OCI-LY3 (cell line): Measurements from ENCODE around the gene SUMF1.

ENCODE experiments used
- H2AFZ ChIP-seq: fragments of 200-600, 300-600 bp; shearing (Covaris generic); 2 replicates; pipeline ENCODE4 v1.6.0; 2014; ENCODE audit warnings: antibody characterized with exemption, low read depth, low read length
- H3K27ac ChIP-seq: fragments of 200-600, 300-600 bp; sonication (generic); 2 replicates; pipeline ENCODE4 v1.5.1; 2014; ENCODE audit warnings: mild to moderate bottlenecking, low read length, moderate library complexity, mixed read lengths
- H3K27me3 ChIP-seq: fragments of 200-600, 300-600 bp; sonication (generic); 2 replicates; pipeline ENCODE4 v1.6.1; 2014; ENCODE audit warnings: low read depth, low read length, mixed read lengths
- H3K36me3 ChIP-seq: fragments of 200-600, 300-600 bp; sonication (generic); replicated peaks from 2 replicates; pipeline ENCODE3; 2014; ENCODE audit warnings: low read depth, low read length, mixed read lengths
- H3K4me1 ChIP-seq: fragments of 300-600, 200-600 bp; sonication (generic); 2 replicates; pipeline ENCODE4 v1.6.1; 2014; ENCODE audit warnings: low read length, mixed read lengths
- H3K4me2 ChIP-seq: fragments of 200-600, 300-600 bp; sonication (generic); 2 replicates; pipeline ENCODE4 v1.6.1; 2014; ENCODE audit warnings: low read length, mixed read lengths
- H3K4me3 ChIP-seq: fragments of 300-600, 200-600 bp; sonication (generic); 2 replicates; pipeline ENCODE4 v1.5.1; 2014; ENCODE audit warnings: antibody characterized with exemption, mild to moderate bottlenecking, low read length, moderate library complexity
- H3K79me2 ChIP-seq: fragments of 300-600, 200-600 bp; shearing (Covaris generic); 2 replicates; pipeline ENCODE4 v1.6.1; 2014; ENCODE audit warnings: mild to moderate bottlenecking, low read length, mixed read lengths
- H3K9ac ChIP-seq: fragments of 300-600, 200-600 bp; shearing (Covaris generic); 2 replicates; pipeline ENCODE4 v1.6.0; 2014; ENCODE audit warnings: mild to moderate bottlenecking, low read length, moderate library complexity
- H3K9me3 ChIP-seq: fragments of 200-600, 300-600 bp; shearing (Covaris generic); 2 replicates; pipeline ENCODE4 v1.6.1; 2014; ENCODE audit warnings: low read length, mixed read lengths; ENCODE audit not compliant: insufficient read depth
- H4K20me1 ChIP-seq: fragments of 200-600, 300-600 bp; sonication (generic); 2 replicates; pipeline ENCODE4 v1.6.1; 2016; ENCODE audit warnings: low read length, mixed read lengths; ENCODE audit not compliant: insufficient read depth
- CTCF ChIP-seq: fragments of 200-600, 300-600 bp; sonication (generic); IDR thresholded peaks from 2 replicates; pipeline ENCODE4 v1.5.1; 2014; ENCODE audit warnings: antibody characterized with exemption, low read length, low read depth
- EZH2phosphoT487 ChIP-seq: fragments of 200-600 bp; shearing (Covaris generic); IDR thresholded peaks from 2 replicates; pipeline ENCODE4 v1.6.1; 2018; ENCODE audit warnings: antibody characterized with exemption, mixed run types, low read depth

The SUMF1 gene

DNA sequence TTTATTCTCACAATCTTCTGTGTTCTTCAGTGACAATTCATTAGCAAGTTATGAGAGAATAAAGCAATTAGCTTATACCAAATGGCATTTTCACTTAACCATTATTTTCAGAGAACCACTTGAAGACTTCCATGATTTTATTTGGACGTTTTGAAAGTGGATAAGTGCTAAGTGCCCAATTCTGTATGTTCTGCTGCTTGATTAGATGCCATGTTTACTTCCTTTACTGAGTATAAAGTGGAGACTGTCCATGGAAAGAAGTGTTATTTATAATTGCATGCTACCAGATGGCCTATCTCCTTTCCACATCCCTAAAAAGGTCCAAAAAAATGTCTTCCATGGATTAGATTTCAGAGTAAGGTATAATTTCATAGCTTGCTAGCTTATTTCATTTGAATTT, 69.6 kb downstream of the SUMF1 start:
- no peak overlapping the region for H3K9ac ChIP-seq

DNA sequence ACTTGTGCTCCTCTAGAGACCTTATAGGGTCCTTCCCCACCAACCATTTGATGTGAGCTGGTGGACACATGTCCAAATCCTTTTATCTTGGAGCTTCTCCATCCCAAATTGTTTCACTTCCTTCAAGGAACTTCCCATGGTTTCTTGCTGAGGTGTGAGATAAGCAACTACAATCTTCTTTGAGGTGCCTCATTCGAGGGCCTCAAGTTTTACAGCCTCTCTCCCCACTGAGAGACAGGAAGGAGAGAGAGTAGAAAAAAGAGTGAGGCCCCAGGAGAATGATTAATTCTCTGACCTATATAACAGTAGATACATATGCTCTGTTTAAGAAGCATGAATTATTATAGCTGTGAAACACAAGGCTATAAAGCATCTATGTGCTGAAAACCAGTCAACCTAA, 70.5 kb downstream of the SUMF1 start:
- Histone ChIP-seq H3K9me3 (no peaks in the 10 kb centered on the region), H4K20me1 (no peaks in the 10 kb centered on the region), H3K4me3 (no peak overlapping the region), H3K27me3 (no peaks in the 10 kb centered on the region), H3K9ac (no peak overlapping the region), H3K79me2 (no peaks in the 10 kb centered on the region), H2AFZ (no peak overlapping the region), H3K36me3 (no peaks in the 10 kb centered on the region), H3K27ac (no peak overlapping the region), H3K4me1 (no peaks in the 10 kb centered on the region), H3K4me2 (no peak overlapping the region)
- no peak for TF ChIP-seq EZH2phosphoT487

More for the DNA sequence above, 69.6 kb downstream of the SUMF1 start:
- TF ChIP-seq CTCF (no peak), EZH2phosphoT487 (no peak)
- Histone ChIP-seq H3K4me3 (no peak overlapping the region), H3K9me3 (no peaks in the 10 kb centered on the region), H3K27ac (no peak overlapping the region), H3K36me3 (no peaks in the 10 kb centered on the region), H3K27me3 (no peaks in the 10 kb centered on the region), H2AFZ (no peak overlapping the region), H3K4me2 (no peak overlapping the region), H3K79me2 (no peaks in the 10 kb centered on the region), H4K20me1 (no peaks in the 10 kb centered on the region), H3K4me1 (no peaks in the 10 kb centered on the region)

DNA sequence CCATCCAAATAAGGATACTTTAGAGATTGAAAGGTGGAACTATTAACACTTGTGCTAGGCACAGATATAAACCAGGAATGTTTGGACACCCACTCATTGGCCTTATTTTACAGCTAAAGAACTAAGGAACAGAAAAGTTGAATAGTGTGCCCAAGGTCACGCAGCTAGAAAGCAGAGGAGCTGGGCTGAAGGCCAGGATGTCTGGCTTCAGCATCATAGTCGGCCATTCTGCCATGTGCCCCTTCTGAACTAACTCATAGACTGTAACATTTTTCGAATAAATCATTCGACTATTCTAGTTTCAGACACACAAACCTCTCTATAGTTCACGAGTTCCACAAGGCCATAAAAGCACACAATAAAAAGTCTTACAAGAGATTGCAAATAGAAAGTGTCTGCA, 71.1 kb downstream of the SUMF1 start:
- Histone ChIP-seq H3K9me3 (no peaks in the 10 kb centered on the region), H3K79me2 (no peaks in the 10 kb centered on the region), H3K27me3 (no peaks in the 10 kb centered on the region), H3K36me3 (no peaks in the 10 kb centered on the region), H3K4me1 (no peaks in the 10 kb centered on the region), H2AFZ (no peak overlapping the region), H3K4me2 (no peak overlapping the region), H3K9ac (no peak overlapping the region), H3K27ac (no peak overlapping the region), H3K4me3 (no peak overlapping the region), H4K20me1 (no peaks in the 10 kb centered on the region)
- TF ChIP-seq EZH2phosphoT487 = no peak
- no peak for TF ChIP-seq CTCF

- Histone ChIP-seq H3K4me2 (no peak overlapping the region), H3K9me3 (no peaks in the 10 kb centered on the region), H3K4me1 (no peaks in the 10 kb centered on the region), H3K9ac (no peak overlapping the region), H3K4me3 (no peak overlapping the region), H2AFZ (no peak overlapping the region), H3K36me3 (no peaks in the 10 kb centered on the region), H3K27ac (no peak overlapping the region), H3K79me2 (no peaks in the 10 kb centered on the region), H4K20me1 (no peaks in the 10 kb centered on the region), H3K27me3 (no peaks in the 10 kb centered on the region)
- no peak for TF ChIP-seq CTCF
- TF ChIP-seq EZH2phosphoT487 = no peak
Observed at GRCh38 chr3:4395448-4395847, 71.6 kb downstream of the SUMF1 start.

GRCh38 chr3:4394567-4394966, 72.5 kb downstream of the SUMF1 start:
- TF ChIP-seq CTCF (no peak), EZH2phosphoT487 (no peak)
- H3K9me3 ChIP-seq = no peaks in the 10 kb centered on the region
- H3K9ac ChIP-seq = no peak overlapping the region
- H3K79me2 ChIP-seq = no peaks in the 10 kb centered on the region
- H3K27me3 ChIP-seq = no peaks in the 10 kb centered on the region
- H3K27ac ChIP-seq = no peak overlapping the region
- no peaks in the 10 kb centered on the region for H4K20me1 ChIP-seq
- no peak overlapping the region for H3K4me2 ChIP-seq
- no peak overlapping the region for H3K4me3 ChIP-seq
- H2AFZ ChIP-seq = no peak overlapping the region
- H3K4me1 ChIP-seq = no peaks in the 10 kb centered on the region
- H3K36me3 ChIP-seq = no peaks in the 10 kb centered on the region
